ENCODE measurements around the gene DHRSX.

Gene DHRSX

DNA sequence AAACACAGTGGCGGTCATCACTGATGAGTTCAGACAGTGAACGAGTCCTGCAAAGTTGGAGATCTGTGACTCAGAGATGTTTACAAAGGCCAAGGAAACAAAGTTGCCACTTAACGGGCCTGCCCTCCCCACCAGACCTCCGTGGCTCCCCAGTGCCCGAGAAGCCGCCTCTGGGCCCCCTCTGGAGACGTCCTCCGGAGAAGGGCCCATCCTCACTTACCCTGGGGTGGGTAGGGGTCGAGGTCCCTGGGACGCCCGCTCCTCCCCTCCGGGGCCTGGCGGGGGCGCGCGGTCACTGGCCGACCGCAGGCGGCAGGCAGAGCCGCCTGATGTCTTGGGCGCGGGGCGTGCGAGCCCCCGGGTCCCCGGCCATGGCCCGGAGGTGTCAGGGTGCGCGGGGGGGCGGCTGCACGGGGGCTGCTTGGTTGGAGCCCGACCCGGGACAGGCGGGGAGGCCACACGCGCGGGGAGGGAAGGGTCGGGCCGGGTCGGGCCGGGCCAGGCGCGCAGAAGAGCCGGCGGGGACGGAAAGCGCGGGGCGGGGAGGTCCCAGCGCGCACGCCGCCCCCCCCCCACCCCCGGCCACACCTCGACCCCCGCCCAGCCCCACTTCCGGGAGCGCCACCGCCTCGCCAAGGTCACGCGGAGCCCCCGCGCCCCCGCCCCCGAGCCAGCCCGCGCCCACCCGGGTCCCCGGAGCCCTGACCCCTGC, 529 bp downstream of the DHRSX start:
- Histone ChIP-seq H3K79me2 (ENCODE audit: insufficient read depth, low read length) (peaks cover 30% of the 10 kb centered on the region), H3K27ac (ENCODE audit: low read depth, low read length) (peak overlapping the region; percentile 72), H3K27me3 (ENCODE audit: low read length) (no peaks in the 10 kb centered on the region), H3K9me3 (ENCODE audit: insufficient read depth, low read length) (no peaks in the 10 kb centered on the region), H4K20me1 (ENCODE audit: low read depth, low read length) (no peaks in the 10 kb centered on the region), H3K36me3 (ENCODE audit: low read length) (no peaks in the 10 kb centered on the region), H3K9ac (ENCODE audit: low read length) (peak overlapping the region; percentile 67), H3F3A (ENCODE audit: insufficient read depth) (peaks cover 11% of the 10 kb centered on the region; the same call in 1 of the 2 replicates), H3K4me3 (ENCODE audit: insufficient read depth, low read length, poor library complexity, severe bottlenecking) (peak overlapping the region; percentile 71), H3K4me2 (ENCODE audit: low read depth, low read length, poor library complexity, severe bottlenecking) (peak overlapping the region; percentile 69), H3K9me2 (replicated peaks; ENCODE audit: insufficient read depth, low read length) (no peaks in the 10 kb centered on the region), H2AFZ (ENCODE audit: low read depth, low read length, severe bottlenecking) (no peak overlapping the region)
- TF ChIP-seq EZH2phosphoT487 (conservative IDR thresholded peaks at IDR 0.05; ENCODE audit: low read length), result no peak
- TF ChIP-seq, protein P1, sequence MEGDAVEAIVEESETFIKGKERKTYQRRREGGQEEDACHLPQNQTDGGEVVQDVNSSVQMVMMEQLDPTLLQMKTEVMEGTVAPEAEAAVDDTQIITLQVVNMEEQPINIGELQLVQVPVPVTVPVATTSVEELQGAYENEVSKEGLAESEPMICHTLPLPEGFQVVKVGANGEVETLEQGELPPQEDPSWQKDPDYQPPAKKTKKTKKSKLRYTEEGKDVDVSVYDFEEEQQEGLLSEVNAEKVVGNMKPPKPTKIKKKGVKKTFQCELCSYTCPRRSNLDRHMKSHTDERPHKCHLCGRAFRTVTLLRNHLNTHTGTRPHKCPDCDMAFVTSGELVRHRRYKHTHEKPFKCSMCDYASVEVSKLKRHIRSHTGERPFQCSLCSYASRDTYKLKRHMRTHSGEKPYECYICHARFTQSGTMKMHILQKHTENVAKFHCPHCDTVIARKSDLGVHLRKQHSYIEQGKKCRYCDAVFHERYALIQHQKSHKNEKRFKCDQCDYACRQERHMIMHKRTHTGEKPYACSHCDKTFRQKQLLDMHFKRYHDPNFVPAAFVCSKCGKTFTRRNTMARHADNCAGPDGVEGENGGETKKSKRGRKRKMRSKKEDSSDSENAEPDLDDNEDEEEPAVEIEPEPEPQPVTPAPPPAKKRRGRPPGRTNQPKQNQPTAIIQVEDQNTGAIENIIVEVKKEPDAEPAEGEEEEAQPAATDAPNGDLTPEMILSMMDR (IDR thresholded peaks at IDR 0.05; ENCODE audit: insufficient read depth, low read length, poor library complexity, severe bottlenecking), result no peak

DNA sequence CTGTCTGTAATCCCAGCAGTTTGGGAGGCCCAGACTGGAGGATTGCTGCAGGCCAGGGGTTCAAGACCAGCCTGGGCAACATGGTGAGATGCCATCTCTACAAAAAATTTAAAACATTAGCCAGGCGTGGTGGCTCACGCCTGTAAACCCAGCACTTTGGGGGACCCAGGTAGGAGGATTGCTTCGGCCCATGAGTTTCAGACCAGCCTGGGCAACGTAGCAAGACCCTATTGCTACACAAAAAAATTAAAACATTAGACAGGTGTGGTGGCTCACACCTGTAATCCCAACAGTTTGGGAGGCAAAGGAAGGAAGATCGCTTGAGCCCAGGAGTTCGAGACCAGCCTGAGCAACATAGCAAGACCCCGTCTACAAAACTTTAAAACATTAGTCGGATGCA, 1.3 kb downstream of the DHRSX start:
- H3K9me3 ChIP-seq (ENCODE audit: insufficient read depth, low read length), result no peaks in the 10 kb centered on the region
- no peak for TF ChIP-seq EZH2phosphoT487 (conservative IDR thresholded peaks at IDR 0.05; ENCODE audit: low read length)
- H2AFZ ChIP-seq (ENCODE audit: low read depth, low read length, severe bottlenecking), result no peak overlapping the region
- H3K9me2 ChIP-seq (replicated peaks; ENCODE audit: insufficient read depth, low read length), result no peaks in the 10 kb centered on the region
- H3F3A ChIP-seq (ENCODE audit: insufficient read depth), result peaks cover 11% of the 10 kb centered on the region; the same call in 1 of the 2 replicates
- H3K4me3 ChIP-seq (ENCODE audit: insufficient read depth, low read length, poor library complexity, severe bottlenecking), result peak overlapping the region; percentile 71
- H3K36me3 ChIP-seq (ENCODE audit: low read length), result no peaks in the 10 kb centered on the region
- no peaks in the 10 kb centered on the region for H3K27me3 ChIP-seq (ENCODE audit: low read length)
- peaks cover 30% of the 10 kb centered on the region for H3K79me2 ChIP-seq (ENCODE audit: insufficient read depth, low read length)
- no peaks in the 10 kb centered on the region for H4K20me1 ChIP-seq (ENCODE audit: low read depth, low read length)
- H3K9ac ChIP-seq (ENCODE audit: low read length), result peak overlapping the region; percentile 67
- peak overlapping the region; percentile 69 for H3K4me2 ChIP-seq (ENCODE audit: low read depth, low read length, poor library complexity, severe bottlenecking)
- H3K27ac ChIP-seq (ENCODE audit: low read depth, low read length), result peak overlapping the region; percentile 72

GRCh38 chrX:2498781-2499302, 1.9 kb downstream of the DHRSX start:
- no peak overlapping the region for H2AFZ ChIP-seq (ENCODE audit: low read depth, low read length, severe bottlenecking)
- TF ChIP-seq, protein P1 (IDR thresholded peaks at IDR 0.05; ENCODE audit: insufficient read depth, low read length, poor library complexity, severe bottlenecking), result no peak
- TF ChIP-seq EZH2phosphoT487 (conservative IDR thresholded peaks at IDR 0.05; ENCODE audit: low read length), result no peak
- peak overlapping the region; percentile 72 for H3K27ac ChIP-seq (ENCODE audit: low read depth, low read length)
- no peaks in the 10 kb centered on the region for H3K27me3 ChIP-seq (ENCODE audit: low read length)
- H3K4me3 ChIP-seq (ENCODE audit: insufficient read depth, low read length, poor library complexity, severe bottlenecking), result peak overlapping the region; percentile 71
- H3K79me2 ChIP-seq (ENCODE audit: insufficient read depth, low read length), result peaks cover 32% of the 10 kb centered on the region
- peak overlapping the region; percentile 67 for H3K9ac ChIP-seq (ENCODE audit: low read length)
- no peaks in the 10 kb centered on the region for H3K9me2 ChIP-seq (replicated peaks; ENCODE audit: insufficient read depth, low read length)
- no peaks in the 10 kb centered on the region for H3K36me3 ChIP-seq (ENCODE audit: low read length)
- no peaks in the 10 kb centered on the region for H3K9me3 ChIP-seq (ENCODE audit: insufficient read depth, low read length)
- peak overlapping the region; percentile 69 for H3K4me2 ChIP-seq (ENCODE audit: low read depth, low read length, poor library complexity, severe bottlenecking)
- peaks cover 11% of the 10 kb centered on the region; the same call in 1 of the 2 replicates for H3F3A ChIP-seq (ENCODE audit: insufficient read depth)
- H4K20me1 ChIP-seq (ENCODE audit: low read depth, low read length), result no peaks in the 10 kb centered on the region

Measured in SU-DHL-6 (cell line).